Amniotic stem cell (primary cell): ENCODE data around the gene NPNT.
"Not testable (repeated sequence)": the region's sequence is repeated elsewhere in the genome, so short reads cannot be mapped to it uniquely, and the experiment has no call there.

ENCODE experiments used
- DNase-seq: peaks from one replicate; lab custom pipeline; 2025; lab: John Stamatoyannopoulos, UW

NPNT gene, protein sequence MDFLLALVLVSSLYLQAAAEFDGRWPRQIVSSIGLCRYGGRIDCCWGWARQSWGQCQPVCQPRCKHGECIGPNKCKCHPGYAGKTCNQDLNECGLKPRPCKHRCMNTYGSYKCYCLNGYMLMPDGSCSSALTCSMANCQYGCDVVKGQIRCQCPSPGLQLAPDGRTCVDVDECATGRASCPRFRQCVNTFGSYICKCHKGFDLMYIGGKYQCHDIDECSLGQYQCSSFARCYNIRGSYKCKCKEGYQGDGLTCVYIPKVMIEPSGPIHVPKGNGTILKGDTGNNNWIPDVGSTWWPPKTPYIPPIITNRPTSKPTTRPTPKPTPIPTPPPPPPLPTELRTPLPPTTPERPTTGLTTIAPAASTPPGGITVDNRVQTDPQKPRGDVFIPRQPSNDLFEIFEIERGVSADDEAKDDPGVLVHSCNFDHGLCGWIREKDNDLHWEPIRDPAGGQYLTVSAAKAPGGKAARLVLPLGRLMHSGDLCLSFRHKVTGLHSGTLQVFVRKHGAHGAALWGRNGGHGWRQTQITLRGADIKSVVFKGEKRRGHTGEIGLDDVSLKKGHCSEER

DNA sequence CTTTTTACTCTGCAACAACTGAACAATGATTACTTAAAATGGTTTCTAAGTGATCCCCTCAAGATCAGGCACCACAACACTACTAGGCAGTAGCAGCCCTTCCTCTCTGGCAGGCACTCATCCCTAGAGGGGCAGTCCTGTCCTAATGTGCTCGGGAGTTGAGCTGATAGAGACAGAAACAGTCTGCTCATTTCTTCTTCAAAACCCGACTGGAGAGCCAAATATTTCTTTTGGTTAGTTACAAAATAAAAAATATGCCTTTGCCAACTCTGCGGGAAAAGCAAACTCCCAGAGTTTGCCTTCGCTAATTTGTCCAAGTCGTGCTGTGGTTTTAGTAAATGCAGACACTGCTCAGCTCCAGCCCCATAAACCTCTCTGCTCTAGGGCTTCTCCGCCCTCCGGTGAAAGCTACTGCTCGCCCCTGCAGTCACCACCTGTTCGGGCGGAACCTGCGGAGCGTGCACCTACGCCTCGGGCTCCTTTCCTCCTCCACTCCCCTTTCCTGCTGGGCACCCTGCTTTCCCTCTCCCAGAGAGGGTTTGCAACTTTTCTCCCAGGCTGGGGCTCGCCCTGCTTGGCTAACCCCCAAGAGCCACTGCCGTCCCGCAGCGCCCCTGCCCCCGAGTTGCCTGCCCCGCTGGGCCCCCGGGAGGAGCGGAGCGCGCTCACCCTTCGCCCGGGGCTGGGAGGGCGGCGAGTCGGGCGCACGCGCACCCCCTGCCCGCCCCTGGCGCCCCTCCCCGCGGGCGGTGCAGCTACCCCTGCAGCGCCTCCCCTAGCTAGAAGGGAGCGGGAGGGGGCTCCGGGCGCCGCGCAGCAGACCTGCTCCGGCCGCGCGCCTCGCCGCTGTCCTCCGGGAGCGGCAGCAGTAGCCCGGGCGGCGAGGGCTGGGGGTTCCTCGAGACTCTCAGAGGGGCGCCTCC is at the start of gene NPNT:
TSS of gene NPNT (plus strand) at position 812 of the 923 bp plus-strand sequence. CDS start 182 bp downstream, outside the sequence.
- DNase-seq, result no peak

DNA sequence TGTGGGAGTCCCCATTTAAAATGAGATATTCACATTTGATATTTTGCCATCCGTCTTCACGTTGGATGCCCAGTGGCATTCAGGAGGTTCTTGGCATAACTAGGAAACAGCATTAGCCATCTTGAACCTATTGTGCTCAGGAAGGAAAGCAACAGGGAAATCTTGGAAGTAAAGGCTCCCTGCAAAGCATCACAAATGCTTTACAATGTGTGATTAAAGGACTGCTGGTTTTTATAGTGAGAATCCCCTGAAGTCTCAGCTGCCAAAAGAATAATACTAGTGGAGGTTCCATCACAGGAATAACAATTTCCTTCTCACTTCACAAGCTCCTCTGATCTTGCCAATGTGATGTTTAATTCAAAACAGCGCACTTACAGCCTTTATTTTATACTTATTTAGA is 49.7 kb upstream of the NPNT start:
- DNase-seq, result no peak

DNA sequence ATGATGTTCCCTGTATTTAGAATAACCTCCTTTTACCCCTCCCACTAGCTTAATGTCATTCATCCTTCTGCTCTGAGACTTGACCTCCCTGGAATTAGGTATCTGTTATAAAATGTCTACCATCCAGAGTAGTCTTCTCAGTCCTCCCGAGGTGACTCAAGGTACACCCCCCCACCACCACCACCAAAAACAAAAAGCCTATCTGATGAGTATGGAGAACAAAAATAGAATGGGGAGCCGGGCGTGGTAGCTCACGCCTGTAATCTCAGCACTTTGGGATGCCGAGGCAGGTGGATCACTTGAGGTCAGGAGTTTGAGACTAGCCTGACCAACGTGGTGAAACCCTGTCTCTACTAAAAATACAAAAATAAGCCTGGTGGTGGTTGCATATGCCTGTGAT is 46.9 kb upstream of the NPNT start:
- DNase-seq, result not testable (repeated sequence)

DNA sequence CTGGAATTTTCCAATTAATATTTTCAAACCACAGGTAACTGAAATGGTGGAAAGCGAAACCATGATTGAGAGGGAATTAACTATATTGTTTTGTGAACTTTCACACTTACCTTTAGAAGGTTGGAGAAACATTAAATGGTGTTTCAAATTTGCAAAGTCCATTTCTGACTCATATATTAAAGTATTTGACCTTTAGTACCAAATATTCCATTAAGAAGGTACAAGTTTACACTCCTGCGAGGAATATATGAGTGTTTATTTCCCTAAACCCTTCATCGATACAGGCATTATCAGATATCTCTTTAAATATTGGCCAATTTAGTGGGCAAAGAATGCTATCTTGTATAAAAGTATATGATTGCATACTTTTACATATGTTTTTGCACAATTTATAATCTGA is 44.1 kb upstream of the NPNT start:
- no peak for DNase-seq

DNA sequence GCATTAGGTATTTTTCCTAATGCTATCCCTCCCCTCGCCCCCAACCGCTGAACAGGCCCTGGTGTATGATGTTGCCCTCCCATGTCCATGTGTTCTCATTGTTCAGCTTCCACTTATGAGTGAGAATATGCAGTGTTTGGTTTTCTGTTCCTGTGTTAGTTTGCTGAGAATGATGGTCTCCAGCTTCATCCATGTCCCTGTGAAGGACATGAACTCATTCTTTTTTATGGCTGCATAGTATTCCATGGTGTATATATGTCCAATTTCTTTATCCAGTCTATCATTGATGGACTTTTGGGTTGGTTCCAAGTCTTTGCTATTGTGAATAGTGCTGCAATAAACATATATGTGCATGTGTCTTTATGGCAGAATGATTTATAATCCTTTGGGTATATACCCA is 43.0 kb upstream of the NPNT start:
- DNase-seq, result not testable (repeated sequence)

DNA sequence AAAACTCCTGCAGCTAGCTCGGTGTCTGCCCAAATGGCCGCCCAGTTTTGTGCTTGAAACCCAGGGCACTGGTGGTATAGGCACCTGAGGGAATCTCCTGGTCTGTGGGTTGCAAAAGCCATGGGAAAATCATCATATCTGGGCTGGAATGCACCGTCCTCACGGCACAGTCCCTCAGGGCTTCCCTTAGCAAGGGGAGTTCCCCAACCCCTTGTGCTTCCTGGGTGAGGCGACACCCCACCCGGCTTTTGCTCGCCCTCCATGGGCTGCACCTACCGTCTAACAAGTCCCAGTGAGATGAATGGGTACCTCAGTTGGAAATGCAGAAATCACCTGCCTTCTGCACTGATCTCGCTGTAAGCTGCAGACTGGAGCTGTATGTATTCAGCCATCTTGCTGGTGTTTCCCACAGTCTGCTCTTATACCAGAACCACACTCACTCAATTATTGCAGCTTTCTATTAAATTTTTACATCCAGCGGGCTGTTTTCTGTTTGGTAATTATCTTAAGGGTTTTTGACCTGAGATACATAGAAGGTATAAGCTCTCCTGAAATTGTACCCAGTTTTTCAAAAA is 36.7 kb upstream of the NPNT start:
- DNase-seq, result no peak

DNA sequence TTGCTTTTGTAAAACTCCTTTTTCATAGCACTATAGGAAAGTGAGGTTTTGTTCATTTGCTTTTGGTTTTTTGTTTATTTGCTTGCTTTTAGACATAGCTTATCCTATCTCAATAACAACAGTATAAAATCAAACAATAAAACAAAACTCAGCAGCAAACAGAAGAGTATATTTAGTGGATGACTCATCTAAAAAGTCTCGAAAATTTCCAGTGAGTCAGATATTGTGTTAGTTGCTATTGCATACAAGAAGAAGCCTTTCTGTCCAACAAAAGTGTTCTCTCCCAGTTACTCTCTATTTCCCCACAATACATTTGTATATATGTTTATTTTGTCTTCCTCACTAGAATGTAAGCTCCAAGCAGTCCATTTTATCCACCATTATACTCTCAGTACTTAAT is 36.0 kb upstream of the NPNT start:
- peak; percentile 48 for DNase-seq

DNA sequence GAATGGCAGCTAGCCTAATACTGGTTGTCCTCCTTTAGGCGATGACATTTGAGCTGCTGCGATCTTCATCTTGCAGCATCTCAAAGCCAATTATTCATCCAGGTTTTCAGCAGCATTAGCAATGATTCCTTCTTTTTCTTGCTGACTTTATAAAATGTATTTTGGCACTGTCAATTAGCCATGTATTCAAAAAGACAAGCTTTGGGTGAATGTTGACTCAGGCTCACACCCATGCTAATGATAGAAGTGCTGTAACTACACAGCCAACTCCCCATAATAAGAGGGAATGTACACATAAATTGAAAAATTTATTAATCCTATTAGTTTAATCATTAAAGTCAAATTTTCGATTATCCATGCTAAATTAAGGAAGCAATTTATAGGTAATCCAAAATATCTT is 24.3 kb upstream of the NPNT start:
- DNase-seq, result no peak

DNA sequence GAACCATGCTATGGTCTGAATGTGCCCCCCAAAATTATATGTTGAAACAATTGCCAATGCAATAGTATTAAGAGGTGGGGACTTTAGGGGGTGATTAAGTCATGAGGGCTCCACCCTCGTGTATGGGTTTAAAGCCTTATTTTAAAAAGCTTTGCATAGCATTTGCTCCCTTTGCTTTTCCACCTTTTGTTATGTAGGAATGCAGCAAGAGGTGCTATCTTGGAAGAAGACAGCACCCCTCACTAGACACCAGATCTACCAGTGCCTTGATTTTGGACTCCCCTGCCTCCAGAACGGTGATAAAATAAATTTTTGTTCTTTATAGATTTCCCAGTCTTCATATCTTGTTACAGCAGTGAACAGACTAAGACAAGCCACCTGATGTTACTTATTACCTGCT is 23.3 kb upstream of the NPNT start:
- no peak for DNase-seq

DNA sequence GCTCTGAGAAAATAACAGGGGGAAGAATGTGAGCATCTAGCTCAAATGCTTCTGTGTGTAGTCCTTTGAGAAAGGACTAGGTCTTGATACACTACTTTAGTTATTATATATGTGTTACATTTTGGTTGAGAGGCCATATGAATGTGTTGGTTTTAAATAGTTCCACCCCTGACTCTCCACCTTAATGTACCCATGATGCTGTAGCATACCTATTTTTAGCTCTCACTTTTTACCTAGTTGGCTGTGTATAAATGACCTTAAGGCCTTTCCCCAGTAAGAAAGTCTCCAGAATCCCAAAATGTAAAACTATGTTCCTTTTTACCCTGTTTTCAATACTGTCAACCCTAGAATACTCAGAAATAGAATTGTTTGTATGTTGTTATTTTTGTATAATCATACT is 20.0 kb upstream of the NPNT start:
- DNase-seq, result no peak

DNA sequence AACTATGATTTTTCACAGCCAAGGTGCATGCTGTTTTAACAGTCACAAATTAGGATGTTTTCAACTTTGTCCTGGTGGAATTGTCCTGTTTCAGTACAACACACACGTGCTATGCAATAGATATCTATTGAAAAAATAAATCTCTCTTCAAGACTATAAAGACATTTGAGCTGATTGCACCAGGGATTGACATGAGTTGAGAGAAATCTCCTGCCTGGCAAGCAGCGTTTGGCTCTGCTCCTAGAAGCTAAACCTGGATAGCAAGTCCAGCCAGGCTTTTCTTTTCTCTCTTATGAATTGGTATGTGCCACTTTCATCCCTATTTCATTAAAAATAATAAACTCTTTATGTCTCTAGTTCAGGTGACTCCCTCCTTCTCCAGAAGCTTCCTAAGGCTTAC is 16.6 kb upstream of the NPNT start:
- no peak for DNase-seq

DNA sequence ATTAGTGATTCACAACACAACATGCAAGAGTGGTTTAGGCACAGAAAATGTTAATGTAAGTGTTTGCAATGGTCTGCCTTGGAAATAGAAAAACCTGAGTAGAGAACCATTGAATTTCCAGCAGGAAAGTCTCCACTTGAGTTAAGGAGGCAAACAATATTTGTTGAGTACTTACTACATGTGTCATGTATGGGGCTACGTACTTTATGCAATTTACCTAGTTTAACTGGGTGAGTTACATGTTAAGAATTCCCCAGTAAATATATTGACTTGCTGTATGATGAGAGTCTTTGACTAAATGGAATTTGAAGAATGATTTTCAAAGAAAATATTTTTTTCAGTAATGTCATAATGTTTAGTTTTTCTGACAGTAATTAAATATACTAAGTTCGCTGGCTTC is 7.8 kb upstream of the NPNT start:
- DNase-seq, result no peak

DNA sequence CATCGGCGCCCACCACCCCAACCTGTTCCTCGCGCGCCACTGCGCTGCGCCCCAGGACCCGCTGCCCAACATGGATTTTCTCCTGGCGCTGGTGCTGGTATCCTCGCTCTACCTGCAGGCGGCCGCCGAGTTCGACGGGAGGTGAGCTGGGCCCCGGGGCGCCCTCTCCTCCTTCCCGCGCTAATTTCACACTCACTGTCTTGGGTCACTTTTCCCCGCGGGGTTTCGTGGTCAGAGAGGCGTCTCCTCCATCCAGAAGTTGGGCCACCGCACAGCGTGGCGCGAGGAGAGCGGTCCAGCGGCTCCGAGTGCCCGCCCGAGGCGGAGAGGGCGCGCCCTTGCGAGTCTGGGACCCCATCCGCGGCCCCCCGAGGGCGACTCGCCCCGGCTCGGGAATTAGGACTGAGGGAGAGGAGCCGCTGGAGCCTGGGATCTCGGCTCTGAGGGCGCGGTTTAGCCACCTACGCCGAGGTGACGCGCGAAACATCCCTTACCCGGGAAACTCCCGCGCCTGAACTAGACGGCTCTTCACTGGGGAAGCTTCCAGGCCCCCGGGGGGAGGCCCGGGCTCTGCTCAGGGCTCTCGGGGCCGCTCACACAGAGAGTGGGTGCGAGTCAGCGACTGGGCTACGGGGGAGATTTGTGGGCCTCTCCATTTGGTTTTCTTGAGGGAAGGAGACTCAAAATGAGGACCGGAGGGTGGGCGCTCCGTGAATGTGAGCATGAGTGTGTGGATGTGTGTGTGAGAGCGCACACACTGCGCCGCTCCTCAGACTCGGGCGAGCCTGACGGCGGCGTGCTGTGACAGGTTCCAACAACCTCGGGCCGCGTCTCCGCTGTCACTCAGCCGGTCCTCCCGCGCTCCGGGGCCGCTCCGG is 551 bp downstream of the NPNT start:
- DNase-seq, result no peak

DNA sequence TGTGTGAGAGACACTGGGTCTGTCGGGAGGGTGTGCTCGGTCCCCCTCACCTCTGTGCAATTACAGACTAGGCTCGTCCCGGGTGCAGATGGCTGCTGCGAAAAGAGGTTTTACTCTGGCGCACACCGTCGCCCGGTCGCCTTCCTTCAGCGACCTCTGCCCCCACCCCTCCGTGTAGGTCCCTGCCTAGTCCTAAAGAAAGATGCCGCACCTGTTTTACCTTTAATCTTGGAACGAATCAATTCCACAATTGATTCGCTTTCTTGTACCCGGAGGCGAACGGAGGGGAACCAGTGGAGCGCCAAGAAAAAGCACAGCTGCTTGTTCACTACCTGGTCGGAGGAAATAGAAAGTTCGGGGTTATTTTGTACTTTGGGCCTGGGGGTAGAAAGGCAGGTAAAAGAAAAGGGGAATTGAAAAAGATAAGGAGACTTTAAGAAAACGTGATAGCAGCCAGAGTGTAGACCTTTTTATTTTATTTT is 1.2 kb downstream of the NPNT start:
- no peak for DNase-seq

DNA sequence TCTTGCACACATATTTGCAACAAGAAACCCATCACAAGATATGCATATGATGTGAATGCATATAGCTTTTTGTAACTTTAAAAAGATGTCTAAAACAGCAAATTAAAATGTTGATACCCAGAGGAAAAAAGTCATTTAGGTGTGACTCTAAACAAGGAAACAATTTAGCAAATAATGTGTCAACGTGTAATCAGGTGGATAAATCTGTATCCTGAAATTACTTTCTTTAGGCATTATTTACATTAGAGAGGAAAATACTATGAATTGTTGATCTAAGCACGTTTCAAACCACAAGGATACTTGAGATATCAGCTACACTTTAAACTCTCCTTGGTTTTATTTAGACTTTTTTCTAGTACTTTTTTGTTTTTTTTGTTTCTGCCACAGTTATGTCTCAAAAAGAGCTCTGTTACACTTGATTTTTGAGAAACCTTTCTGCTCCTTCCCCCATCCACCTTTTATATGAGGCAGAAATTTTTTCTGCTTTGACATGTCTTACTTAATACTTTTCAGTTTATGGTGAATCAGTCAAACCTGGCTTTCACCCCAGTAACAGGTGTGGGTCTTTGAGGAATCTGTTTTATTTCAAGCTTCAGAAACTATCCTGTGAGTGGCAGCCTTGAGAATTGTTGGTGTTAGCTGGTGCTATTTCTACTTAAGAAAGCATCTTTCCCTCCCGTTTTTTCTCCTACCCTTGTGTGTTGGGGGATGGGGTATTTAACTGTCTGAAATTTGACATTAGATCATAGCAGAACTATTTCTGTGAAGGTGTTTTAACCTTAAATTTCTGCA is 1.9 kb downstream of the NPNT start:
- no peak for DNase-seq

DNA sequence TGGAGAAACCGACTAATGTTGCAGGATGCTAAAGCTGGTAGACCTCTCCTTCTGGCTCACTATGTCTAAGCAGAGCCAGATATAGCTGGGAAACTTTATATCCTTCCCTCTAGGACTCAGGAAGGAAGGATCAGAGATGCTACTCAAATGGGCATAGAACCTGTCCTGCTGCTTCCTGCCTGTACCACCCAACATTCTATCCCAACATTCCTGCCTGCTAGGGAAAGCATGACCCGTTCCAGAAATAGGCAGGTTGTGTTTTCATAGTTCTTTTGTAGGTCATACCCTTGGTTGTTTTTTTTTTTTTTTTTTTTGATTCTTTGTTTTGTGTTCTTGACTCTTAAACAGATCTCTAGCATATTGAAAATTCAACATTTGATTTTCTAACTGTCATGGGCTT is 5.3 kb downstream of the NPNT start:
- DNase-seq, result no peak

DNA sequence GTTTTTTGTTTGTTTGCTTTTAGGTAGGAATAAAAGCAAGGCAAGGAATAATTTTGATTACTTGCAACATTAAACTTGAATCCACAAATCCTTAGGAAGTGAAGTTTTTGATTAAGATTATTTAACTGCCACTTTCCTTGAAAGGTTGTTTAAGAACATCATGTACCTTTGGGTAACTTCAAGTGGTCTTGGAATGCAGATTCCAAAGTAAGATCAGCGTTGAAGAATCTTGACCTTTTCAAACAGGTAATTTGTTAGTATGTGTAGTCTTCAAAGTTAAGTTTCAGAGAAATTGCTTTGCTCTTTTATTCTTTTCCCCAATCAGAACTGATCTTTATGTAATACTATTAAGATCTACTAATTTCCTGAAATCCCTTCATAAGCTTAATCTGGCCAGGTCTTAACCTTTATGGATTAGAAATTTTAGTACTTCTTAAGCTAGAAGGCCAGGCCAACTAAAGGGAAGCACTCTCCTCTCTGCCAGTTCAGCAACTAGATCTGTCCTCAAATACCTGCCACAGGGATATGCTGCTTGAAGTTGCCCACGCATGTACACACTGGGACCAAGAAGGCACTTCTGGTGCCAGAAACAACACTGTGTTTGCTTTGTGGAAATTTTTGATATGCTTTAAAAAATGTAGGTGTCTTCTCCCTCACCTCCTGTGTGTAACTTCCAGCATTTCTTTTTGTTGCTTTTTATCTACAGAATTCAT is 7.4 kb downstream of the NPNT start:
- DNase-seq, result no peak

DNA sequence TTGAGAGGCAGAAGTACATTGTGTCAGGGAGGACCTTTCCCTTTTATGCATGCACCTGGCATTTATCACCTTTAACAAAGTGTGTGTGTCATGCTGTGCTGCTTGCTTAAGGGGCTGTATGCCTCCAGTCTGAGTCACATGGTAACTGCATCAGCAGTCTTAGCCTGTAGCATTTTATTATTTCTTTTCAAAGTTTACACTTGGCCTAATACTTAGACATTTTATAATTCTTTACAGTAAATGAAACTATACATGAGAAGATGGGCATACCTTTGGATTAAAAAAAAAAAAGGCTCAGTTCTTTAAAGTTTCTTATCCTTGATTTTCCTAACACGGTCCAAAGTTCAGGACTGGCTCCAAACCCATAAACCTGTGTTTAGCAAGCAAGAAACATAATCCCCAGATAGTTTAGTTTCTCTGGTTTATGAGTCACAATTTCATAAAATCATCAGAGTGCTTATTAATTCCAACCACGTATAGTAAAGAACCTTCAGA is 14.6 kb downstream of the NPNT start:
- no peak for DNase-seq

DNA sequence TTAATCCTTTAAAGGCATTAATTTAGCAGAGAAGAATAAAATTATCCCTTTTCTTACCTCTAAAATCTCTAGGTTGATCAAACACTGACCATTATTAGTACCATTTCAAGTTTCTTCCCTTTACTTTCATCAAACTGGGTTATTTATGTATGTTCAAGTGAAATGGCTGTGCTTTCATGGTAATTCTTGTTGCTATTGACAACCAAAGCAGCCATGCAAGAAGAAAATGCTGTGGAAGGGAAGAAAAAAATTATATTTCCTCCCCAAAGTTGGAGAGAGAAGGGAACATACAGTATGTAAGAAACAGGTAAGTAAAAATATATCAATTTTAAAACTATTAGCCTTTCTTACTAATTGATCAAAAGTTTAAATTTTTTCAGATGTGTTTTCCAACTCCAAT is 16.2 kb downstream of the NPNT start:
- DNase-seq, result no peak

DNA sequence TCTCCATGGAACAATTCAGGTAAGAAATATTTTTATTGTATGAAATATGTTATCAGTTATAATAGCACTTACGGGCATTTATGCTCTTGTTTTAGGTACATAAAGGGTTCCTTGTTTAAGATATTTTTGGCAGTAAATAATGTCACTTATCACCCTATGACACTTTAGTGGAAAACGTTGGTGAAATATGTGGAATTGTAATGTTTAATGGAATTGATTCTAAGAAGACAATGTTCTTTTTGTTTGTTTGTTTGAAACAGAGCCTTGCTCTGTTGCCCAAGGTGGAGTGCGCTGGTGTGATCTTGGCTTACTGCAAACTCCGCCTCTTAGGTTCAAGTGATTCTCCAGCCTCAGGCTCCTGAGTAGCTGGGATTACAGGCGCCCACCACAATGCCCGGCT is 17.4 kb downstream of the NPNT start:
- no peak for DNase-seq
